Muscle of leg (tissue), 11 donors: ENCODE measurements around the gene BAD. TPM values are rescaled to one million over a fixed set of nuclear protein-coding genes. Genes with fewer than 3 reads are reported as not detected.

ENCODE experiments used
- DNase-seq: peaks from one replicate; pipeline ENCODE4 v3.0.0; 2013
- H3K27ac ChIP-seq: one replicate; pipeline ENCODE4 v1.5.1; 2013; ENCODE audit warnings: mild to moderate bottlenecking, low read length, control low read depth
- H3K27me3 ChIP-seq: one replicate; pipeline ENCODE4 v1.6.1; 2013; ENCODE audit warnings: low read length; ENCODE audit not compliant: control insufficient read depth, insufficient read depth
- H3K36me3 ChIP-seq: one replicate; pipeline ENCODE4 v1.6.1; 2013; ENCODE audit warnings: low read length; ENCODE audit not compliant: control insufficient read depth, insufficient read depth
- H3K4me1 ChIP-seq: one replicate; pipeline ENCODE4 v1.6.1; 2013; ENCODE audit warnings: low read length; ENCODE audit not compliant: control insufficient read depth, insufficient read depth
- H3K4me3 ChIP-seq: one replicate; pipeline ENCODE4 v1.5.1; 2013; ENCODE audit warnings: low read length, control low read depth
- H3K9me3 ChIP-seq: replicated peaks from 2 replicates; pipeline ENCODE4 v1.6.1; 2013; ENCODE audit warnings: low read depth, low read length; ENCODE audit not compliant: control insufficient read depth
- WGBS: methylation state at CpG from one replicate; pipeline ENCODE4 v1.1.5; 2013; ENCODE audit warnings: missing lambda C conversion rate; ENCODE audit not compliant: insufficient coverage; 5-methylcytosine and 5-hydroxymethylcytosine counted together
- polyA plus RNA-seq, 8 donors: library from polyadenylated mRNA; unstranded; fragments of 120-200 nt; gene quantifications; one replicate each; pipeline versions ENCODE4 v1.2.1 to v1.2.3, GENCODE V29; 2013; ENCODE audit warnings: inconsistent platforms in 1 of 8, low replicate concordance in 1 of 8; ENCODE audit not compliant: insufficient read length in 8 of 8, insufficient read depth in 1 of 8
- total RNA-seq: library from RNA; stranded (reverse); fragments of 120-200 nt; gene quantifications from one replicate; pipeline ENCODE4 v1.2.4, GENCODE V29; 2013

BAD gene
- total and polyA plus RNA-seq, 9 donors: 28.0 to 52.2 (median 35.3) TPM

DNA sequence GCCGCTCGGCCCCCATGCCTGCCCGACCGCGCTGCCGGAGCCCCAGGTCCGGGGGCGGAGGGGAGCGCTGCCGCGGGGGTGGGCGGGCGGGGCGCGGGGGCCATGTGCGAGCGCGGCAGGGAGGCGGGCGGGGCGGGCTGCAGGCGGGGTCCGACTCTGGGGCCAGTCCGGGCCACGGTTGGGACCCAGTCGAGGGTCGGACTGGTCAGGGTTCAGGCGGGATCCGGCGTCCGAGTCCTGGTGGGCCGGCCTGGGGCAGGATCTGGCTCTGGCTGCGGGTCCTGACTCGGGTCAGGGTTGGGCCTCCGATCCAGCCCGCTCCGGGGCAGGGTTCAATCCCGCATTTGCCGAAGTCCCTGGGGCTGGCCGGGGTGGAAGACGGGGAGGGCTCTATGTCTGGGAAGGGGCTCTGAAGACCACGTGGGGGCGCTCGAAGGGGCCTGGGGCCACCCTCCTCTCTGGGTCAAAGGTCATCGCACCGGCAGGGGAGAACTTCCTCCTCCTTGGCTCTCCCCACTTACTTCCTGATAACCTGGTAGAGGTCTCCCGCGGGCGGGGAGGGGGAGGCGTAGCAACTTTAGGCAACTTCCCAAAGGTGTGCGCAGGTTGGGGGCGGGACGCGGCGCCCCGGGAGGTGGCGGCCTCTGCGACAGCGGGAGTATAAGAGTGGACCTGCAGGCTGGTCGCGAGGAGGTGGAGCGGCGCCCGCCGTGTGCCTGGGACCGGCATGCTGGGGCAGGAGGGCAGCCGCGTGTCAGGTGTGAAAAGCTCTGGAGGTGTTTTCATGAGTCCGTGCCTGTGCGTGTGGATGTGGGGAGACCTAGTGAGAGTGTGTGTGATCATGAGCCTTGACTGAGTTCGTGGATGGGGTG lies 21.5 kb upstream of the BAD start:
- Histone ChIP-seq H3K9me3 (no peaks in the 10 kb centered on the region), H3K4me3 (peak overlapping the region; percentile 55), H3K4me1 (peaks cover 20% of the 10 kb centered on the region), H3K36me3 (peaks cover 4% of the 10 kb centered on the region), H3K27ac (peak overlapping the region; percentile 53), H3K27me3 (peaks cover 13% of the 10 kb centered on the region)
- peak; percentile 66 for DNase-seq
- 2% methylated on average over 59 of the region's 71 CpGs for whole genome bisulfite sequencing

DNA sequence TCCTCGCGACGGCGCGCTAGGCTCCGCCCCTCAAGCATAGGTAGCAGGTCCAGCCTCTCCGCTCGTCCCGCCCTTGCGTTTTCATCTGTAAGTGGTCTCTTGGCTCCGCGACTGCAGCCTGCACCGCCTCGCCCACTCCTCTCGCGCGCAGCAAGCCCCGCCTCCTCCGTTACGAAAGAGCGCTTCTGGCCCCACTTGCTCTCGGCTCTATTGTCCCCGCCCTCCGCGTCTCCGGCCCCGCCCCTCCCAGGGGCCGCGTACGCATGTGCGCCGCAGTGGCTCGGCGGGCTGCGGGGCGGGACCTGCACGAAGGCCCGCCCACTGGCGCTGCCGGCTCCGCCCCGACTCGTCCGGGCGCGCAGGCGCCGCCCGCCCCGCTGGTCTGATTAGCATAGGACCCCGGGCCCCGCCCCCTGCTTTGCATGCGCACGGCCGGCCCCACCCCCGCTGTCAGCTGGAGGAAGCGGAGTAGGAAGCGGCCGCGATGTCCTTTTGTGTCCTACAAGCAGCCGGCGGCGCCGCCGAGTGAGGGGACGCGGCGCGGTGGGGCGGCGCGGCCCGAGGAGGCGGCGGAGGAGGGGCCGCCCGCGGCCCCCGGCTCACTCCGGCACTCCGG lies 20.7 kb upstream of the BAD start, which contains the start of gene ESRRA:
Gene ESRRA, plus strand, starts transcription at position 450 of the 616 bp plus-strand sequence. CDS start 1,656 bp downstream, outside the sequence.
- Histone ChIP-seq H3K27ac (peak within 1 kb of the TSS; percentile 96), H3K9me3 (no peaks in the 10 kb centered on the region), H3K4me3 (peak within 1 kb of the TSS; percentile 57), H3K4me1 (peaks cover 27% of the 10 kb centered on the region), H3K36me3 (peaks cover 4% of the 10 kb centered on the region), H3K27me3 (peaks cover 20% of the 10 kb centered on the region)
- DNase-seq: peak; percentile 99
- WGBS: under 1% methylated on average over 60 of the region's 81 CpGs

DNA sequence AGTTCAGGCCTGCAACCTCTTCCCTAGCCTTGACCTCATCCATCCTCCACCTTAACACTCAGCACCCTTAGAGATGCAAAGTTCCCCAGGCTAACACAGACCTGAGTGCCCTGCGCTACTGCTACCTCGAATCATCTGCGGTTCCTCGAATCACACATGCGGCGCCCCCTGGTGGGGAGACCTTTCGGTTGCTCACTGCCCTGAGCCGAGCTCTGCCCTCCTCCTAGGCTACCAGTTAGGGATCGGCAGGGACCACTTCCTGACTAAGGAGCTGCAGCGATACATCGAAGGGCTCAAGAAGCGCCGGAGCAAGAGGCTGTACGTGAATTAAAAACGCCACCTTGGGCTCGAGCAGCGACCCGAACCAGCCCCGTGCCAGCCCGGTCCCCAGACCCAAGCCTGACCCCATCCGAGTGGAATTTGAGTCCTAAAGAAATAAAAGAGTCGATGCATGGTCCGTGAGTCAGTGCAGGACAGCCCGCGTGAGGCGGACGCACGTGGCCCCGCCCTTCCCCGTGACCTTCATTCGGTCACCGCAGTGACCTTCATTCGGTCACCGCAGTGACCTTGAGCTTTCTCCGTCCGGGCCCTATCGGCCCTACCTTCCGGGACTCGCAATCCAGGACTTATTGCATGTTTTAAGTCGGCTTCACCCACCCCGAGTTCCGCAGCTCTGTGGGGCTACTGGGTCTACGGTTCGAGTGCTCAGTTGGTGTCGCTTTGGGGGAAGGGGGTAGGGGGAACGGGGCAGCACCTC lies 20.0 kb upstream of the BAD start:
- Histone ChIP-seq H3K27ac (peak overlapping the region; percentile 96), H3K9me3 (no peaks in the 10 kb centered on the region), H3K4me3 (peak overlapping the region; percentile 57), H3K27me3 (peaks cover 27% of the 10 kb centered on the region), H3K36me3 (peaks cover 4% of the 10 kb centered on the region), H3K4me1 (peaks cover 34% of the 10 kb centered on the region)
- under 1% methylated on average over 38 of the region's 46 CpGs for WGBS
- peak; percentile 90 for DNase-seq

DNA sequence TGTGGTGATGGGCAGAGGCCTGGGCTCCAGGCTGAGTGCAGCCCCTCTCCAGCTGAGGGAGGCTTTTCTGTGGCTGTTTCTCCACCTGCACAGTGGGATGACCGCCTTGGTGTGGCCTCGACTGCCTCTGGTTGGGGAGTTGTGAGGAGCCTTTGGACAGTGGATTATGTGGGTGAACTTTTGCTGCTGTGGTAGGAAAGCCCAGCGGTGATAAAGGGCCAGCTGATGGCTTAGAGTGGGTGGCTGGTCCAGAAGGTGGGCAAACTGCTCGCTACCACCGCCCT lies 19.5 kb upstream of the BAD start:
- Histone ChIP-seq H3K27ac (peak overlapping the region; percentile 96), H3K36me3 (peaks cover 4% of the 10 kb centered on the region), H3K4me3 (peak overlapping the region; percentile 57), H3K27me3 (peaks cover 33% of the 10 kb centered on the region), H3K9me3 (no peaks in the 10 kb centered on the region), H3K4me1 (peaks cover 39% of the 10 kb centered on the region)
- 47% methylated on average over 3 of the region's 5 CpGs for WGBS
- no peak for DNase-seq

DNA sequence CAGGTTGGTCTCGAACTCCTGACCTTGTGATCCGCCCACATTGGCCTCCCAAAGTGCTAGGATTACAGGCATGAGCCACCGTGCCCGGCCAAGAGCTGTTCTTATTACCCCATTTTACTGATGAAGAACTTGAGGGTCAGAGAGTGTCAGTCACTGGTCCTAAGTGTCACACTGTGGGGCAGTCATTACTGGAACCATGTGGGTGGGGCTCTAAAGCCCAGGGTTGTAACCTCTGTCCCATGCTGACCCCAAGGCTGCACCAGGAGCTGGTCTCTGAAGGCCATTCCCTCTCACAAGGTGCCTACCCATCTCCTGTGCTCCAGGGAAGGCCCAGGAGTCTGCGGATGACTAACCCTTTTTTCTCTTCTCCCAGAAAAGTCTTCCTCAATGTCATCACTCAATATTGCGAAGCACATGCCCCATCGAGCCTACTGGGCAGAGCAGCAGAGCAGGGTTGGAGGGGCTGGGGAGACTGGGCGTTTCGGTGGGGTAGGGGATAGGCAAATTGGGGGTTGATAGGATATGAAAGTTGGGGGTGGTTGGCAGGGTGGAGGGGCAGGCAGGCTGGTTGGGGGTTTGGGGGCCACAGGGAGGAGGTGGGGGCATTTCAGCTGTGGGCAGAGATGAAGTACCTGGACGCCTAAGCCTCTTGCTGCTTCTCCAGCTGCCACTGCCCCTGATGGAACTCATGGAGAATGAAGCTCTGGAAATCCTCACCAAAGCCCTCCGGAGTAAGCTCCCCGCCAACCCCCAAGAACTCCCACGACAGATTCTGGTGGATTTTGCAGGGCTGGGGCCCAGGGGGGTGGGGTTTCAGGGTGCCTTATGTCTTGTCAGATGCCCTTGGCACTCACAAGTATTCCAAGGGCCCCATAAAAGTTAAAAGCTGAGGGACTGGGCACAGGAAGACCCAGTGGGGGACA lies 18.9 kb upstream of the BAD start:
- H3K27ac ChIP-seq: no peak overlapping the region
- no peaks in the 10 kb centered on the region for H3K9me3 ChIP-seq
- peaks cover 40% of the 10 kb centered on the region for H3K4me1 ChIP-seq
- no peak overlapping the region for H3K4me3 ChIP-seq
- WGBS: 82% methylated on average over 3 of the region's 13 CpGs
- H3K36me3 ChIP-seq: peaks cover 4% of the 10 kb centered on the region
- peaks cover 39% of the 10 kb centered on the region for H3K27me3 ChIP-seq
- DNase-seq: no peak

DNA sequence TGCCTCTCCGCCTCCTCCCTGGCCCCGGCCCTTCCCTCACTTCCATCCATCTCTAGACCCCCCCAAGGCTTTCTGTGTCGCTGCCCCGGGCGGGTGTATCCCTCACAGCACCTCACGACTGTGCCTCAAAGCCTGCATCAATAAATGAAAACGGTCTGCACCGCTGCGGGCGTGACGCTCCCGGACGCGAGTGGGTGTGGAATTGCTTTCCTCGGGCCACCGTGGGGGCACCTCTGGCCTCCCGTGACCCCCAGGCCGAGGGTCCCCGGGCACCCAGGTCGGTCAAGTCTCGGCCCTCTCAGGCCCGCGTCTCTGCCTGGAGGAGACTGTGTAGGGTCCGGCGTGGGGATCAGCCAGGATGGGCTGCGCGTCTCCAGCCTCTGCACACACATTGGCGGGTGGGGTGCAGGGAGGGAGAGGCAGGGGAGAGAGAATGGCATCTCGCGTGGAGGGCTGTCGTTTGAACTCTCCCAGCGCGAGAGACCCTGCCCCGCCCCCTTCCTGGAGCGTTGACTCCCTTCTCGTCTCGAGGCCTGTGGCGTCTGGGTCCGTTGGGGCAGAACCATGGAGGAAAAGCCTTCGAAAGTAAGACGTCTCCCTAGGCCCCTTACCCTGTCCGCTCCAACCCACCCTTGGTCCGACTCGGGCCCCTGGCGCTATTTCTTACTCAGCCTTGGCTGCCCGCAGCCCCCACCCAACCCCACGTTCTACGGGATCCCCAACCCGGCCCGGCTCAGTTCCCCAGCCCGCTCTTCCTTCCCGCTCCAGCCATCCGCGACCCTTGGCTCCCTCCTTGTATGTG lies 15.6 kb upstream of the BAD start, which contains the start of gene CATSPERZ:
Gene CATSPERZ, plus strand, starts transcription at position 512 of the 802 bp plus-strand sequence. Its CDS starts 53 bp downstream, at position 565.
- Histone ChIP-seq H3K27ac (no peak within 1 kb of the TSS), H3K9me3 (no peaks in the 10 kb centered on the region), H3K27me3 (peaks cover 72% of the 10 kb centered on the region), H3K4me3 (no peak within 1 kb of the TSS), H3K36me3 (no peaks in the 10 kb centered on the region), H3K4me1 (peaks cover 29% of the 10 kb centered on the region)
- no peak for DNase-seq
- 3% methylated on average over 50 of the region's 54 CpGs for WGBS

DNA sequence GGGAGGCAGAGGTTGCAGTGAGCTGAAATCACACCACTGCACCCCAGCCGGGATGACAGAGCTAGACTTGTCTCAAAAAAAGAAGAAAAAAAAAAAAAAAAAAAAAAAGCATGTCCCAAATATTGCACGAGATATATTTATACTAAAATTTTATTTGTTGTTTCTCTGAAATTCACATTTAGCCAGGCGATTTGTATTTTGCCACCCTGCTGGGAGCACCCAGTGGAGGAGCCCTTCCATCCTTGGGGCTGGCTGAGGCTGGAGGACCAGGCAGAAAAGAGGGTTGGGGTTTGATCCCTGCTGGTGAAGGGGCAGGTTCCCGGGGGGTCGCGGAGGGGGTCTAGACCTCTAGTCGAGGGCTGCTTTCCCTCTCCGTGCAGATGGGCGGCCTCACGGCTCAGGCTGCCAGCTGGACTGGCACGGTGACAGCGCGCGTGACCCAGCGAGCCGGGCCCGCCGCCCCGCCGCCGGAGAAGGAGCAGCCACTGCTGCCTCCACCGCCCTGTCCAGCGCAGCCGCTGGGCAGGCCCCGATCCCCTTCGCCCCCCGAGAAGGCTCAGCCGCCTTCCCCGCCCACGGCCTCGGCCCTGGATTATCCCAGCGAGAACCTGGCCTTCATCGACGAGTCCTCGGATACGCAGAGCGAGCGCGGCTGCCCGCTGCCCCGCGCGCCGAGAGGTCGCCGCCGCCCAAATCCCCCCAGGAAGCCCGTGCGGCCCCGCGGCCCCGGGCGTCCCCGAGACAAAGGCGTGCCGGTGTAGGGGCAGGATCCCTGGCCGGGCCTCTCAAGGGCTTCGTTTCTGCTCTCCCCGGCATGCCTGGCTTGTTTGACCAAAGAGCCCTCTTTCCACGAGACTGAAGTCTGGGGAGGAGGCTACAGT lies 14.7 kb upstream of the BAD start:
- Histone ChIP-seq H3K4me3 (no peak overlapping the region), H3K27ac (no peak overlapping the region)

DNA sequence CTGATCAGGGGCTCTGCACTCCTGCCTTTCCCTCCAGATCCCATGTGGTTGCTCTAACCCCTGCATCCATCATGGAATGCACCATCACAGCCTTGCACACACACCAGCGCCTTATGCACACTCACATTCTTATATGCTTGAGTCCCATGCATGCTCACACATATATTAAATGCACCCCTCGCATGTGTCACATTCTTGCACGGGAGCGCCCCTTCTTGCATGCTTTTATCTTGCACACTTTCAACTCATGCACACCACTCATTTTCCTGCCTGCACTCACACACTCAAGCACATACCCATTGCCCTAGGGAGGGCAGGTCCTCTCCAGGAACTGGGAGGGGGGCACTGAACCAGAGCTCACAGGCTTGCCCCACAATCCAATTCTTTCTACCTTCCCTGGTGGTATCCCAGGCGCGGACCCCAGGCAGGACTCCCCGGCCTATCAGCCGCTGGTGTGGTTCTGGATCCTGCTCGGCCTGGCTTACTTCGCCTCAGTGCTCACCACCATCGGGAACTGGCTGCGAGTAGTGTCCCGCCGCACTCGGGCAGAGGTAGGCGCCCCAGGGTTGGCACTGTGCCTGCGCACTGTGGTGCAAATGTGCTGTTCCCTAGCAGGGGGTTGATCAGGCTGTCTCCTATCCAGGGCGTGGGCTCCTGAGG lies 13.4 kb upstream of the BAD start:
- 28% methylated on average over 17 of the region's 18 CpGs for WGBS
- H3K4me1 ChIP-seq: peaks cover 20% of the 10 kb centered on the region
- DNase-seq: no peak
- H3K4me3 ChIP-seq: no peak overlapping the region
- no peaks in the 10 kb centered on the region for H3K9me3 ChIP-seq
- H3K27me3 ChIP-seq: peaks cover 94% of the 10 kb centered on the region
- no peak overlapping the region for H3K27ac ChIP-seq
- H3K36me3 ChIP-seq: no peaks in the 10 kb centered on the region

More for the DNA sequence above, 14.7 kb upstream of the BAD start:
- peaks cover 24% of the 10 kb centered on the region for H3K4me1 ChIP-seq
- H3K27me3 ChIP-seq: peaks cover 80% of the 10 kb centered on the region
- 2% methylated on average over 52 of the region's 60 CpGs for WGBS
- H3K36me3 ChIP-seq: no peaks in the 10 kb centered on the region
- peak; percentile 69 for DNase-seq
- H3K9me3 ChIP-seq: no peaks in the 10 kb centered on the region
